Skeletal muscle tissue (tissue), 4 donors: Measurements from ENCODE around the gene ACOT7. TPM values are rescaled to one million over a fixed set of nuclear protein-coding genes. Genes with fewer than 3 reads are reported as not detected.
"Not testable (repeated sequence)": the region's sequence is repeated elsewhere in the genome, so short reads cannot be mapped to it uniquely, and the experiment has no call there.

Source experiments
- H3K27ac ChIP-seq: one replicate; pipeline ENCODE4 v1.7.0; 2013; ENCODE audit warnings: mild to moderate bottlenecking, low read depth, low read length, inconsistent platforms
- H3K27me3 ChIP-seq, 3 donors: one replicate each; pipeline ENCODE4 v1.7.0; 2013; ENCODE audit warnings: low read length in 3 of 3; ENCODE audit not compliant: control insufficient read depth in 3 of 3, insufficient read depth in 3 of 3
- H3K36me3 ChIP-seq, 3 donors: one replicate each; pipeline ENCODE4 v1.7.0; 2013; ENCODE audit warnings: low read length in 3 of 3; ENCODE audit not compliant: control insufficient read depth in 3 of 3, insufficient read depth in 3 of 3
- H3K4me1 ChIP-seq, 3 donors: one replicate each; pipeline ENCODE4 v1.7.0; 2013; ENCODE audit warnings: low read length in 3 of 3, mild to moderate bottlenecking in 3 of 3; ENCODE audit not compliant: control insufficient read depth in 3 of 3, insufficient read depth in 3 of 3
- H3K4me3 ChIP-seq, 3 donors: one replicate each; pipeline ENCODE4 v1.7.0; 2013; ENCODE audit warnings: low read length in 3 of 3
- H3K9ac ChIP-seq, 3 donors: one replicate each; pipeline ENCODE4 v1.7.0; 2013; ENCODE audit warnings: low read length in 3 of 3, mild to moderate bottlenecking in 3 of 3, moderate library complexity in 2 of 3, low read depth in 1 of 3
- H3K9me3 ChIP-seq, 3 donors: one replicate each; pipeline ENCODE4 v1.7.0; 2013; ENCODE audit warnings: low read length in 3 of 3; ENCODE audit not compliant: control insufficient read depth in 3 of 3
- total RNA-seq: library from RNA; depleted of rRNA; stranded (reverse); fragments of >200 nt; gene quantifications from one replicate; pipeline ENCODE4 v1.2.3, GENCODE V29; 2014
- donor health status: Osteomylitis.

The ACOT7 gene
- total RNA-seq, 1 donor from 2014 or later, result 3.7 TPM

DNA sequence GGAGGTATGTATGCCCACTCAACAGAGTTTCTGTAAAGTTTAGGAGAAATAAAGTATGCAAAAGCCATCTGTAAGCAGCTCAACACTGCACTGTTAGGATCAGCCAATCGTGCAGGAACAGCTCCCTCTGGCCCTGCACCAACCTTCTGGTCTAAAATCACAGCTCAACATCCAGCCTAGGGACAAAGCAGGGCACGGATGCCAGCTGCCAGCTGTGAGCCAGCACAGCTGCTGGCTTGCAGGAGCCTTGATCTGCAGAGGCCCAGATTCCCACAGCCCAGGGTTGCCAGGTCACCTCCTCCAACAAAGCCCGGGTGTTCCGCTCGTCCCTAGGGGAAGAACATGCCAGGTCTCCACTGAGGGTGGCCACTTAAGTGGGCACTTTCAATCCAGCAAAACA is 8.6 kb downstream of the ACOT7 start:
- no peaks in the 10 kb centered on the region for H3K9me3 ChIP-seq
- no peak overlapping the region for H3K4me3 ChIP-seq
- peaks cover 0 to 2% (median 0%) of the 10 kb centered on the region in 3 donors for H3K4me1 ChIP-seq
- H3K36me3 ChIP-seq, result no peaks in the 10 kb centered on the region
- H3K9ac ChIP-seq, result no peak overlapping the region
- H3K27me3 ChIP-seq, result no peaks in the 10 kb centered on the region
- H3K27ac ChIP-seq, result no peak overlapping the region

GRCh38 chr1:6384135-6384534 is 9.4 kb downstream of the ACOT7 start:
- Histone ChIP-seq H3K27ac (no peak overlapping the region), H3K4me1 (peaks cover 0 to 2% (median 0%) of the 10 kb centered on the region in 3 donors), H3K36me3 (no peaks in the 10 kb centered on the region), H3K27me3 (no peaks in the 10 kb centered on the region), H3K9me3 (no peaks in the 10 kb centered on the region), H3K9ac (no peak overlapping the region), H3K4me3 (no peak overlapping the region)

GRCh38 chr1:6380037-6380436 is 13.5 kb downstream of the ACOT7 start:
- Histone ChIP-seq H3K4me1 (no peaks in the 10 kb centered on the region), H3K4me3 (no peak overlapping the region), H3K27ac (no peak overlapping the region), H3K9ac (no peak overlapping the region), H3K27me3 (no peaks in the 10 kb centered on the region), H3K9me3 (no peaks in the 10 kb centered on the region), H3K36me3 (no peaks in the 10 kb centered on the region)

DNA sequence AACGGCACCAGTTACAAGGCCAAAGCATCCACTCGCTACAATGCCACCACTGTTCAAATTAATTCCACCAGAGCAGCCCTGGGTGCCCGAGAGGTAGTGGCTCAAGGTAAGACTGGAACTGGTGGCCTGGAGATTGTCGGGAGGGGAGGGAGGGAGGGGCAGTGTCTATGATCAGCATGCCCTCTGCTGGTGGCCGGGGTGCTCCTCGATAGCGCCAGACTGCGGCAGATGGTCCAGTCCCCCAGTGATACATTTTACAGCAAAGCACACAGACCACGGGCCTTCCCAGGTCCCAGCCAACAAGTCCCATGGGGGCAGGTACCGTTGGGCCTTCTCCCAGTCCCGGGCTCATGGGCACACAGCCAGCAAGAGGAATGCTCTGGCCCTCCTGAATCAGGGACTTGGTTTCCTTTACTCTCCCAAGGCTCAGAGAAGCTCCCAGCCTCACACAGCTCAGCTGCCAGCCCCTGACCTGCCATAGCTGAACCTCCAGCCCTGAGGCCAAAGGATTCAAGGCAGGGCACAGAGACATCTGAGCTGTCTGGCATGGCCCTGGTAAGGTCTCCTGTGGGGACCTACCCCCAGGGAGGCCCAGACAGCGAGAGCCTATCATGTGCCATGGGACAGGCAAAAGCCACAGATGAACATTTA is 15.3 kb downstream of the ACOT7 start:
- Histone ChIP-seq H3K4me1 (peaks cover 0 to 4% (median 0%) of the 10 kb centered on the region in 3 donors), H3K4me3 (no peak overlapping the region), H3K9me3 (no peaks in the 10 kb centered on the region), H3K27me3 (no peaks in the 10 kb centered on the region), H3K27ac (no peak overlapping the region), H3K36me3 (no peaks in the 10 kb centered on the region), H3K9ac (no peak overlapping the region)

DNA sequence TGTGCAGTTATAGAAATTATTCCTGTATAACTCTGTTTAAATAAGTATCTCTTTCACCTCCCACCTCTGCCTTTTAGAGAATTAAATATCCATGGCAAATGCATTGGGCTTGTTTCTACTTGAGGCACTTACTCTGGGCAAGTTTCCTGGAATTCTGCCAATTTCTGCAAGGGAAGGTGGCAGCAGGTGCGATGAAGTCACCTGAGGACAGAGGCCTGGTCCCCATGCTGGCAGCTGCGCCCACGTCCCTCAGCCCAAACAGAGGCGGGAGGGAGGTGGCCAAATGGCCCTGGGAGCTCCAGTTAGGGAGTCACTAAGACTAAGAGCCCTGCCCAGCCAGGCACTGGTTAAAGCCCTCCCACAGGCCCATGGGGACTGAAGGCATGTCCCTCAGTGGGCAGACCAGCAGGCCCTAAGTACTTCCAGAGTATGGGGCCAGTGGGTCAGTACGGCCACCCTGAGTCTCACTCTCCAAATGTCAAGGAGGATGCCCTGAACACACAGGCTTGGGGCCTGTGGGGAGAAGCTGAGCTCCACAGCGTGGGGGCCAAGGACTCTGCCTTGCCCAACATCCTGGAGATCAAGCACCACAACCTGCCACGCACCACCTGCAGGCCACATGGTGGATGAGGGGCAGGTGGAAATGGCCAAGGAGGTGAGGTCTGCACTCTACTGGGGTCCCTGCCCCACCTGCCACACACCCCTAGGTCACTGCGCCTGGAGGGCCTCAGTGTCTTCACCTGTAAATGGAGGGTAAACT is 19.4 kb downstream of the ACOT7 start:
- H3K36me3 ChIP-seq, result no peaks in the 10 kb centered on the region
- peaks cover 0 to 4% (median 0%) of the 10 kb centered on the region in 3 donors for H3K4me1 ChIP-seq
- H3K4me3 ChIP-seq, result no peak overlapping the region
- no peak overlapping the region for H3K9ac ChIP-seq
- H3K27ac ChIP-seq, result no peak overlapping the region
- no peaks in the 10 kb centered on the region for H3K27me3 ChIP-seq
- no peaks in the 10 kb centered on the region for H3K9me3 ChIP-seq

GRCh38 chr1:6372236-6372635 is 21.3 kb downstream of the ACOT7 start:
- not testable (repeated sequence) for H3K9ac ChIP-seq, H3K4me1 ChIP-seq, H3K4me3 ChIP-seq, H3K36me3 ChIP-seq, H3K27me3 ChIP-seq, H3K9me3 ChIP-seq, H3K27ac ChIP-seq

DNA sequence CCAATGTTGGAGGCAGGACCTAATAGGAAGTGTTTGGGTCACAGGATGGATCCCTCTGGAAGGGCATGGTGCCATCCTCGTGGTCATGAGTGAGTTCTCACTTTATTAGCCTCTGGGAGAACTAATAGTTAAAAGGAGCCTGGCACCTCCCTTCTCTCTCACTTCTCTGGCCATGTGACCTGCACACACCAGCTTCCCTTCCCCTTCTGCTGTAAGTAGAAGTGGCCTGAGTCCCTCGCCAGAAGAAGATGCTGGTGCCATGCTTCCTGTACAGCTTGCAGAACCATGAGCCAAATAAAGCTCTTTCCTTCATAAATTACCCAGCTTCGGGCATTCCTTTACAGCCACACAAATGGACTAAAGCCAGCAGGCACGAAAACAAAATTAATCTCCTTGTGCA is 23.6 kb downstream of the ACOT7 start:
- no peaks in the 10 kb centered on the region for H3K27me3 ChIP-seq
- peaks cover 0 to 5% (median 0%) of the 10 kb centered on the region in 3 donors for H3K4me1 ChIP-seq
- H3K27ac ChIP-seq, result no peak overlapping the region
- no peak overlapping the region for H3K9ac ChIP-seq
- H3K36me3 ChIP-seq, result no peaks in the 10 kb centered on the region
- H3K4me3 ChIP-seq, result no peak overlapping the region
- H3K9me3 ChIP-seq, result no peaks in the 10 kb centered on the region

DNA sequence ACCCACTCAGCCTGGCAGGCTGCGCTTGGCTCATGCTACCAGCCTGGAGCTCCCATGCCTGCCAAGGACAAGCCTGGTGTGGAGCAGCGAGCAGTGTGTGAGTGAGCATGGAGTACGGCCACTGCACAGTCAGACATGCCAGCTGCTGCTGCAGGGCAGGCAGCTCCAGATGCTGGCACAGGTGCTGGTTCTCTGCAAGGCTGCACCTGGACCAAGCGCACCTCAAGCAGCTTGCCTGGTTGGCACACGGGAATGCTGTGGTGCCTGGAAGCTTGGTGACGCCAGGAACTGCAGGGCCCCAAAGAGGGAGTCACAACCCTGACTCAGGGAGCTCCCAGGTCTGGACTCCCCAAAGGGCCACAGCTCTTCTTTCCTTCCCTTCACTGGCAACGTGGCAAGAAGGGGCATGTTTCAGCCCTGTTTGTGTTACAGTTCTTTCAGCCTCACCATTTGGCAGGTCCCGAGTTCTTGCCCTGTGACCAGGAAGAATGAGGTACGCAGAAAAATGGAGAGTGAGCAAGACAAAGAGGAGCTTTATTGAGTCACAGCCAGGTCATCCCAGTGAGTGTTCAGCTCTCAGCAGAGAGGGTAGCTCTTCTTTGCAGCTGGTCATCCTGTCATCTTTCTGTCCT is 26.1 kb downstream of the ACOT7 start:
- no peak overlapping the region for H3K27ac ChIP-seq
- no peaks in the 10 kb centered on the region for H3K36me3 ChIP-seq
- no peak overlapping the region for H3K4me3 ChIP-seq
- H3K9me3 ChIP-seq, result no peaks in the 10 kb centered on the region
- no peaks in the 10 kb centered on the region for H3K27me3 ChIP-seq
- no peak overlapping the region for H3K9ac ChIP-seq
- H3K4me1 ChIP-seq, result peaks cover 0 to 4% (median 2%) of the 10 kb centered on the region in 3 donors

DNA sequence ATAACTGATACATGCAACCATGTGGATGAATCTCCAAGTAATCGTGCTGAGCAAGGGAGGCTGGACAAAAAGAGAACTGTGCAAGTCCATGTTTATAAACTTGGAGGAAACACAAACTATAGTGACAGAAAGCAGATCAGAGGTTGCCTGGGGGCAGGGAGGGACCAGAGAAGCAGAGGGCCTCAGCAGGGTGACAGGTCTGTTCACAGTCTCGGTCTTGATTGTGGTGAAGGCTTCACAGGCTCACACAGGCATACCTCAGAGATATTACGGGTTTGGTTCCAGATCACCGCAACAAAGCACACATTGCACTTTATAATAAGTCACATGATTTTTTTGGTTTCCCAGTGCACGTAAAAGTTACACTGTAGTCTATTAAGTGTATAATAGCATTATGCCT is 28.5 kb downstream of the ACOT7 start:
- Histone ChIP-seq H3K27me3 (no peaks in the 10 kb centered on the region), H3K9ac (no peak overlapping the region), H3K9me3 (no peaks in the 10 kb centered on the region), H3K4me3 (no peak overlapping the region), H3K27ac (no peak overlapping the region), H3K4me1 (peaks cover 3 to 8% (median 6%) of the 10 kb centered on the region in 3 donors), H3K36me3 (no peaks in the 10 kb centered on the region)
